ENCODE results near the gene CEP112. TPM values are rescaled to one million over a fixed set of nuclear protein-coding genes. Genes with fewer than 3 reads are reported as not detected.

The CEP112 gene
- total RNA-seq, 4 donors from 2014 or later, result 1.1 to 12.9 (median 9.1) TPM

DNA sequence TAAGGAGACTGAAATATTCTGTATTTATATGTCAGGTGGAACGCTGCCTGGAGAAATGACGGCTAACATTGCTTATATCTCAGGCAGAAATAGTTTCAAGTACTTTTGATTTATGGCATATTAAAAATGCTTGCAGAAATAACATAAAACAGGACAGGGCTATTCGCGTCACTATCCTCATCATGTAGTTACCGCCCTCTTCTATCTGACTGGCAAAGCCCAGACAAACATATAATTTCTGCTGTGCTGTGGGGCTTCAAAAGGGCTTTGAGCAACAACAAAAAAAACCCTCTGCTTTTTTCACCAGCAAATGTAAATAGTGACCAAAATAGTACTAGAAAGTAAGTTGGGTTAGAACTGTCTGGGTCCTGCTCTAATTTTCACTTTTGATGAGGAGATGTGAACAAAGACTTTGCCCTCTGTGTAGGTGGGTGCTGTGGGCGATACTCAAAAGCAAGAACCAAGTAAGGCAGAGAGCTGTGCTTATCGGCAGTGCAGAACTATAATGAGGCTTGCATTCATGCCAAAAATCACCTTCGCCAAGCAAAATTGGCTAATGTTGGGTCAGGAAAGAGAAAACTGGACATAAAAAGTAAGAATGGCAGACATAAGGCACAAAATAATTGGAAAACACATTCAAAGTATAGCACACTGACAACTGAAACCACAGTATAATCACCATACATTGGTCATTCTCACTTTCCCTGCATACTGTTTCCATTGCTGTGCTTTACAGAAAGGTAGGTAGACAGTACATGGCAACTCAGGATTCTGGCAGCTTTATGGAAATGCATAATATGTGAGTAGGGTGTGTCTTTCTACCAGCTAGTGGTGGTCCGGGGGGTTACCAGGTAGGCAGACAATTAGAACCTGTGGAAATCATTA lies 479.3 kb downstream of the CEP112 start:
- TF ChIP-seq POLR2A (IDR thresholded peaks at IDR 0.05), result no peak
- peak; percentile 90 for TF ChIP-seq EP300 (IDR thresholded peaks at IDR 0.05; ENCODE audit: low read depth)
- TF ChIP-seq, protein P1, sequence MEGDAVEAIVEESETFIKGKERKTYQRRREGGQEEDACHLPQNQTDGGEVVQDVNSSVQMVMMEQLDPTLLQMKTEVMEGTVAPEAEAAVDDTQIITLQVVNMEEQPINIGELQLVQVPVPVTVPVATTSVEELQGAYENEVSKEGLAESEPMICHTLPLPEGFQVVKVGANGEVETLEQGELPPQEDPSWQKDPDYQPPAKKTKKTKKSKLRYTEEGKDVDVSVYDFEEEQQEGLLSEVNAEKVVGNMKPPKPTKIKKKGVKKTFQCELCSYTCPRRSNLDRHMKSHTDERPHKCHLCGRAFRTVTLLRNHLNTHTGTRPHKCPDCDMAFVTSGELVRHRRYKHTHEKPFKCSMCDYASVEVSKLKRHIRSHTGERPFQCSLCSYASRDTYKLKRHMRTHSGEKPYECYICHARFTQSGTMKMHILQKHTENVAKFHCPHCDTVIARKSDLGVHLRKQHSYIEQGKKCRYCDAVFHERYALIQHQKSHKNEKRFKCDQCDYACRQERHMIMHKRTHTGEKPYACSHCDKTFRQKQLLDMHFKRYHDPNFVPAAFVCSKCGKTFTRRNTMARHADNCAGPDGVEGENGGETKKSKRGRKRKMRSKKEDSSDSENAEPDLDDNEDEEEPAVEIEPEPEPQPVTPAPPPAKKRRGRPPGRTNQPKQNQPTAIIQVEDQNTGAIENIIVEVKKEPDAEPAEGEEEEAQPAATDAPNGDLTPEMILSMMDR (IDR thresholded peaks at IDR 0.05), result no peak
- TF ChIP-seq POLR2AphosphoS5 (IDR thresholded peaks at IDR 0.05), result peak; percentile 85 to 89 (median 87)
- Histone ChIP-seq H3K27me3 (no peaks in the 10 kb centered on the region), H3K36me3 (no peaks in the 10 kb centered on the region), H3K4me3 (no peak overlapping the region), H3K4me1 (peaks cover 0 to 12% (median 2%) of the 10 kb centered on the region in 4 donors), H3K27ac (peak overlapping the region; percentile 18 to 53 (median 46)), H3K9me3 (no peaks in the 10 kb centered on the region)
- DNase-seq, result no peak
- 47 to 60% methylated on average over 7 to 9 of the region's 9 CpGs for WGBS, 2 donors (ENCODE audit: low coverage in 1 of 2)
- in situ Hi-C loops (cut with MboI; ENCODE audit: low pct_ligation_motif_present in 1 of 4, low pct_unique_long_range_greater_than_20kb in 1 of 4, low sequenced_read_pairs in 3 of 4), result no loop called here
- intact Hi-C loops (cut with DNase I; ENCODE audit: low total_unique reads), result no loop called here

DNA sequence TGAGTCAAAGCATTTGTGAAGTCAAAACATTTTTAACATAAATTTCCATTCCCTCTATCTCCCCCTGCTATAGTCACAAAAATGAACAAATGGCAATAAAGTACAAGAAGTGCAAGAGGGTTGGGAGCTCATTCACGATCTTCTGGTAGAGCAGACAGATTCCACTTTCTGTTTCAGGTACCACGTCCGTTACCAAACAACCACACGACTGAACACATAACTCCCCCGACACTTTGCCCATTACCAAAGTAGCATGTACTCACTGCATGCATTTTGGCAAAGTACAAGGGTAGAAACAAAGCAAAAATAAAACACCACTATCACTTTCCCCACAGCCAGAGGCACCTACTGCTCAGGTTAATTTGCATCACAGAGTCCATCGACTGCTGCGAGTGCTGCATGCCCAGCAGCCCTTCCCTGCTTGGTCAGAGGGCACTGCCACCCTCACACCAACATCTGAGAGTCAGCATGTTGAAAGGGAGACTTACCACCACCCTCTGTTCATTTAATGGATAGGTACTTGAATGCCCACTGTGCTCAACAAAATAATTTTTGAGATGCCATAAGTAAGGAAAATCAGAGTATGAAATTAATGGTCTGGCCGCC lies 480.2 kb downstream of the CEP112 start:
- peak; percentile 14 for DNase-seq
- WGBS, 2 donors (ENCODE audit: low coverage in 1 of 2), result 41 to 45% methylated on average over 5 to 8 of the region's 8 CpGs
- intact Hi-C loops (cut with DNase I; ENCODE audit: low total_unique reads) (no loop called here), in situ Hi-C loops (cut with MboI; ENCODE audit: low pct_ligation_motif_present in 1 of 4, low pct_unique_long_range_greater_than_20kb in 1 of 4, low sequenced_read_pairs in 3 of 4) (no loop called here)
- no peaks in the 10 kb centered on the region for H3K9me3 ChIP-seq
- H3K27me3 ChIP-seq, result no peaks in the 10 kb centered on the region
- H3K4me1 ChIP-seq, result peaks cover 0 to 12% (median 2%) of the 10 kb centered on the region in 4 donors
- peak overlapping the region in 1 of 4 donors; percentile 6 for H3K4me3 ChIP-seq
- TF ChIP-seq POLR2AphosphoS5 (IDR thresholded peaks at IDR 0.05) (no peak), EP300 (IDR thresholded peaks at IDR 0.05; ENCODE audit: low read depth) (no peak), POLR2A (IDR thresholded peaks at IDR 0.05) (no peak)
- TF ChIP-seq, protein P1 (IDR thresholded peaks at IDR 0.05), result no peak
- H3K36me3 ChIP-seq, result no peaks in the 10 kb centered on the region
- no peak overlapping the region for H3K27ac ChIP-seq

DNA sequence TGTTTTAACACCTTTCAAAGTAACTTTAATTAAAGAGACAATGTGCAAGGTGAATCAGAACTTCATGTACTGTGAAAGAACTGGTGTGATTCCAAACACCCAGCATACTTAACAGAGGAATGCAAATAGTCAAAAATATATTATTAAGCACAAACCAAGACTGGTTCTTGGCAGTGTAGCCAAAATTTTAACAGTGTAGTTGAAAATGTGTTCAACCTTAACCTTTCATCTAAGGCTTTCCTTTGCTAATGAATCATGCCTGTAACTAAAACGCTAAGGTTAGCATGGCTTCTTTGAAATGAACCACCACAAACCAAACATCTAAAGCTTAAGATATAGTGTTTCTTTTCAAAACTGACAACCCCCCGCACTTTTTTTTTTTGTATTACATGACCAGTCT lies 484.2 kb downstream of the CEP112 start:
- H3K9me3 ChIP-seq, result no peaks in the 10 kb centered on the region
- H3K36me3 ChIP-seq, result no peaks in the 10 kb centered on the region
- H3K4me1 ChIP-seq, result peaks cover 0 to 10% (median 1%) of the 10 kb centered on the region in 4 donors
- no peak overlapping the region for H3K4me3 ChIP-seq
- H3K27ac ChIP-seq, result no peak overlapping the region
- in situ Hi-C loops (cut with MboI; ENCODE audit: low pct_ligation_motif_present in 1 of 4, low pct_unique_long_range_greater_than_20kb in 1 of 4, low sequenced_read_pairs in 3 of 4) (no loop called here), intact Hi-C loops (cut with DNase I; ENCODE audit: low total_unique reads) (loop anchor here (2.0 kb wide), 1 partner anchor 43 kb away; no protein-coding TSS in a partner anchor)
- WGBS, 2 donors (ENCODE audit: low coverage in 1 of 2), result 64 to 72% methylated on average over 2 of the region's 2 CpGs
- TF ChIP-seq, protein P1 (IDR thresholded peaks at IDR 0.05), result no peak
- TF ChIP-seq POLR2AphosphoS5 (IDR thresholded peaks at IDR 0.05), result peak in 1 of 3 donors; percentile 32
- no peaks in the 10 kb centered on the region for H3K27me3 ChIP-seq
- no peak for DNase-seq

DNA sequence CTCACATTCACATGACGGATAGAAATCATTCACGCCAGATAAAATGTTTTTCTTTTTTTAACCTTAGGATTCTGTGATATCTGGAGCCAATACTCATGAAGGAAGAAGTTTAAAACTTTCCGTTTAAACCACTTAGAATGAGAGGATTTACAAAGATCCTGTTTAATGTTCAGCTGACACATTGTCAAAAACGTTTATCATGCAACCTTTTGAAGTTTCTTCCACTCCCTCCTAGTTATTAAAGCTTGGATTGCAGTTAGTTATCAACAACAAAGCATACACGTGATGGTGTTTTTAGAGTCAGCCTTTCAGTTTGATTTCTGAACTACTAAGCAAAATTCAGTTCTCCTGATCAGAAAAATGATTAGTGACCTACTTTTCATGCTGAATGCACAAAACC lies 487.2 kb downstream of the CEP112 start:
- intact Hi-C loops (cut with DNase I; ENCODE audit: low total_unique reads), result no loop called here
- H3K4me3 ChIP-seq, result no peak overlapping the region
- no peak overlapping the region for H3K27ac ChIP-seq
- TF ChIP-seq POLR2A (IDR thresholded peaks at IDR 0.05), result no peak
- no peaks in the 10 kb centered on the region for H3K9me3 ChIP-seq
- H3K27me3 ChIP-seq, result no peaks in the 10 kb centered on the region
- H3K36me3 ChIP-seq, result no peaks in the 10 kb centered on the region
- 56 to 65% methylated on average over 5 of the region's 5 CpGs for WGBS, 2 donors (ENCODE audit: low coverage in 1 of 2)
- in situ Hi-C loops (cut with MboI; ENCODE audit: low pct_ligation_motif_present in 1 of 4, low pct_unique_long_range_greater_than_20kb in 1 of 4, low sequenced_read_pairs in 3 of 4), result no loop called here
- H3K4me1 ChIP-seq, result no peaks in the 10 kb centered on the region
- no peak for DNase-seq
